ENCODE results near the gene WDR83.
"Not testable (repeated sequence)": the region's sequence is repeated elsewhere in the genome, so short reads cannot be mapped to it uniquely, and the experiment has no call there.

WDR83 gene

GRCh38 chr19:12685831-12686230, 19.2 kb downstream of the WDR83 start:
- DNase-seq (ENCODE audit: low spot score), result no peak

DNA sequence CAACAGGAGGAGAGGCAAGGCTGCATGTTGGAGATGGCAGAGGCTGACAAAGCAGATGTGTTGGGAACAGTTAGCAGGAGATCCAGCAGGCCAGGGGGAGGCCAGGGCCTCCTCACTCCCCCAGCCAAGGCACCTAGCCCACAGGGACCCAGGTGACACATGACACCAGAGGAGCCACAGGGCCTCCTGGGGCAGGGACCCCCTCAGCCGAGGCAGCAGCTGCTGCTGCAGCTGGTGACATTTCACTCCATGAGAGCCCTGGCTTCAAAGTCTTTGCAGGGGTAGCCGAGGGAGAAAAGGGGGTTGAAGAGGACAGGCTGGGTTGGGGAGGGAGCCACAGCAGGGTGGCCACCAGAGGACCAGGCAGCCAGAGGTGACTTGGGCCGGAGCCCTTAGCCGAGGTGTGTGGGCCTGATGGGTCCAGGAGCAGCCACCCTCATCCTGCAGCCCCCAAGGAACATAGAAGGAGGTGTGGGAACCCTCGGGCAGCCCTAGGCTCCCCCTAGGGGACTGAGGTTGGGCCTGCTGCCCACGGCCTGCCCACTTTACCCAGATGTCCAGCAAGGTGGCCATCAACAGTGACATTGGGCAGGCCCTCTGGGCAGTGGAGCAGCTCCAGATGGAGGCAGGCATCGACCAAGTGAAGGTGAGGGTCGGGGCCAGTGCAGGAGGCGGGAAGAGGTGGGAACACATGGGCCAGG, 21.0 kb downstream of the WDR83 start, which contains the start of gene GNG14:
Gene GNG14, plus strand, starts transcription at position 503 of the 701 bp plus-strand sequence. Its CDS starts 51 bp downstream, at position 554.
- DNase-seq (ENCODE audit: low spot score), result no peak

DNA sequence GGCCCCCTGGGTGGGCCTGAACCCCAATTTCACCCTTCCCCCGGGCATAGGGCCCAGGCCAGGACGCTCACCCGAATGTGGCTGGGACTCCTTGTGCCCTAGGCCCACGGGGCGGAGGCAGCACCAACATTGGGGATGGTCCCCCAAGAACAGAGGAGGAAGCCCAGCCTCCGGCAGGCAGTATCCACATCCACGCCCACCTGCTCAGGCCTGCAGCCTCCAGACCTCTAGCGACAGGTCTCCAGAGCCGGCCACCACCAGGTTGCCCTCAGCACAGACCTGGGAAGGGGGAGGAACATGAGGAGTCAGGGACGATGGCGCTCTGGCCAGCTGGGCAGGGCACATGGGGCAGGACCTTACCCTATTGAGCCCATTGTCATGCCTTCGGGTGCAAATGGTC, 22.4 kb downstream of the WDR83 start:
- DNase-seq (ENCODE audit: low spot score), result no peak

GRCh38 chr19:12689581-12690216, 23.1 kb downstream of the WDR83 start:
- DNase-seq (ENCODE audit: low spot score), result no peak

DNA sequence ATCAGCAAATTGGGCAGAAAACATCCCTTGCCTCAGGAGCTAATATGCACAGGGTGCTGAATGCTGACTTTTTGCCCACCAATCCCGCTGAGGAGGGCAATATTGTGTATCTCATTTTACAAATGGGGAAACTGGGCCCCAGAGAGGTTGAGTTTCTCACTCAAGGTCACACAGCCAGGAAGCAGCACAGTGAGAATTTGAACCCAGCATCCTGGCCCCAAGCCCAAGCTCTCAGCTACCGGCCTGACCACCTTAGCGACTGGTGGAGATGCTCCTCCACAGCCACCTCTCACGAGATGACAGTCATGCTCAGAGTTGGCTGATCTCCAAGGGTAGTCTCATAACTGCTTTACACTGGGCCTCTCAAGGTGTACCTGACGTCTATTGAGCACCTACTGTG, 26.4 kb downstream of the WDR83 start:
- DNase-seq (ENCODE audit: low spot score), result no peak

GRCh38 chr19:12694641-12695040, 28.0 kb downstream of the WDR83 start:
- no peak for DNase-seq (ENCODE audit: low spot score)

DNA sequence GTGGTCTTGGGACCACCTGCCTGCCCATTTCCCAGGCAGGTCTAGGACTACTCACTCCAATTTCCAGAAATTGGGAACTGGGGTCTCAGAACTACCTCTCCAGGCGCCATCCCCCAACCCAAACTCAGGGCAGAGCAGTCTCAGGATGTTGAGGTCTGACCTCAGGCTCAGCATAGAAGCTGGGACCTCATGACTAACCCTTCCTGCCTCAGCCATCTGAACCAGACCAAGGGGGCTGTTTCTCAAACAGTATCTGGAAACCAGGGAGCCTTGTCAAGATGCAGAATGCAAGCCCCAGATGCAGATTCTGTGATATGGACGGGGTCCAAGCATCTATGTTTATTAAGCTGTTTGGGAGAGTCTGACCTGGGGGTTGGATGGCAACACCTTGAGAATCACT, 28.5 kb downstream of the WDR83 start:
- DNase-seq (ENCODE audit: low spot score), result no peak

- no peak for DNase-seq (ENCODE audit: low spot score)
Measured at GRCh38 chr19:12695514-12695913, 28.9 kb downstream of the WDR83 start.

GRCh38 chr19:12695997-12696365, 29.4 kb downstream of the WDR83 start:
- DNase-seq (ENCODE audit: low spot score), result no peak

- peak; percentile 99 for DNase-seq (ENCODE audit: low spot score)
Measured at GRCh38 chr19:12696366-12697335, 30.0 kb downstream of the WDR83 start, which contains the start of gene FBXW9. Gene FBXW9 (minus strand): TSS chr19:12696631. CDS start chr19:12696581, 50 bp downstream.

- DNase-seq (ENCODE audit: low spot score), result not testable (repeated sequence)
Measured at GRCh38 chr19:12697425-12697824, 30.8 kb downstream of the WDR83 start.

DNA sequence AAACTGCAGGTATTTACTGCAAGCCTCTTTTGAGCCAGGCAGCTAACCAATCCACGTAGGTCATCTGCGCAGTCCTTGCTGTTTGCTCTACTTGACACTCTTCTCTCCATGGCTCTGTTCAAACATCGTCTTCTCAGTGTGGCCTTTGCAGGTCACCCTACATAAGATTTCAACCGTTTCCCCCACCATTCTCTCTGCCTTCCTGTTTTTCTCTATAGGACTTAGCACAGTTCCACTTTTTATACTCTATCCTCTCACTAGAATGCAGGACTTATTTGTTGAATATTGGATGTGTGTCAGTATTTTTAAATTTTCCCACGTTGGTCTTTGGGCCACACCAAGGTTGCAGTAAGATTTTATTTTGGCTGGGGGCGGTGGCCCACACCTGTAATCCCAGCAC, 31.5 kb downstream of the WDR83 start:
- DNase-seq (ENCODE audit: low spot score), result no peak

- no peak for DNase-seq (ENCODE audit: low spot score)
Measured at GRCh38 chr19:12701596-12702282, 35.1 kb downstream of the WDR83 start.

- DNase-seq (ENCODE audit: low spot score), result peak; percentile 92
Measured at GRCh38 chr19:12703046-12703445, 36.4 kb downstream of the WDR83 start.

GRCh38 chr19:12705169-12705568, 38.6 kb downstream of the WDR83 start:
- DNase-seq (ENCODE audit: low spot score), result no peak

GRCh38 chr19:12705654-12706331, 39.2 kb downstream of the WDR83 start:
- DNase-seq (ENCODE audit: low spot score), result no peak

DNA sequence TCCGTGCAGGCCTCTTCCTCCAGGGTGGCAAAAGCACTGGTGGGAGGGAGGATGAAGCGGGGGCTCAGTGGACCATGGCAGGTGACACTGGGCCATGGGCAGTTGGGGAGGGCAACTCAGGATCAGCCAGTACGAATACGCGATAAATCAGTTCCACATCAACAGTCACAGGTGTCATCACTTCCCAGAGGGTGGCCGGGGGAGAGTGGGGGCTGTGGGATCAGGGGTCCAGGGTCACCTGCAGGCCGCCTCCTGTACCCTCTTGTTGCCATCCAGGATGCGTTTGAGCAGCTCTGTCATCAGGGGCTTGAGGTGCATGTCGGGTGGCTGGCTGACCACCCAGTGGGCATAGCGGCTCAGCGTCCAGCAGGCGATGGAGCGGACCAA, 39.7 kb downstream of the WDR83 start:
- DNase-seq (ENCODE audit: low spot score), result no peak

GRCh38 chr19:12708641-12709040, 42.0 kb downstream of the WDR83 start:
- DNase-seq (ENCODE audit: low spot score), result no peak

- DNase-seq (ENCODE audit: low spot score), result no peak
Measured at GRCh38 chr19:12711187-12711586, 44.6 kb downstream of the WDR83 start.

DNA sequence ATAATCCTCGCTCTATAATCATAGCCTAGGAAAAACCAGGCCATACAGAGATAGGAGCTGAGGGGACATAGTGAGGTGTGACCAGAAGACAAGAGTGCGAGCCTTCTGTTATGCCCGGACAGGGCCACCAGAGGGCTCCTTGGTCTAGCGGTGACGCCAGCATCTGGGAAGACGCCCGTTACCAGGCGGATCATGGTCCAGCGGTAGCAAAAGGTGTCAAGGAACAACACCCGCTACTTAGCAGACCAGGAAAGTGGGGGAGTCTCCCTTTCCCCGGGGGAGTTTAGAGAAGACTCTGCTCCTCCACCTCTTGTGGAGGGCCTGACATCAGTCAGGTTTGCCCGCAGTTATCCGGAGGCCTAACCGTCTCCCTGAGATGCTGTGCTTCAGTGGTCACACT, 45.5 kb downstream of the WDR83 start:
- not testable (repeated sequence) for DNase-seq (ENCODE audit: low spot score)

DNA sequence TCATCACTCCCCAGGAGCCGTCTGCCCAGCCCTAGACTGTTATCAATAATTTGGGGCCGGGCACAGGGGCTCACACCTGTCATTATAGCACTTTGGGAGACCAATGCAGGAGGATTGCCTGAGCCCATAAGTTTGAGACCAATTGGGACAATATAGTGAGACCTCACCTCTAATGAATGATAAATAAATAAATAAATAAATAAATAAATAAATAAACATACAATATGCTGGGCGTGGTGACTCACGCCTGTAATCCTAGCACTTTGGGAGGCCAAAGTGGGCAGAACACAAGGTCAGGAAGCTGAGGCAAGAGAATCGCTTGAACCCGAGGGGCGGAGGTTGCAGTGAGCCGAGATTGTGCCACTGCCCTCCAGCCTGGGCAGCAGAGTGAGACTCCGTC, 46.7 kb downstream of the WDR83 start:
- not testable (repeated sequence) for DNase-seq (ENCODE audit: low spot score)
